GM12864 (cell line): Measurements from ENCODE around the gene RHBDD1.
A peak's percentile ranks its signal among the peaks of the same experiment; 100 is the strongest.

Experiments
- DNase-seq: peaks from one replicate; pipeline ENCODE4 v3.0.0-alpha.2; 2011; ENCODE audit warnings: low read depth
- H3K4me3 ChIP-seq: 2 replicates; pipeline ENCODE4 v1.5.1; 2011; ENCODE audit warnings: mild to moderate bottlenecking, low read depth, low read length, control low read depth
- CTCF ChIP-seq: IDR thresholded peaks from 2 replicates; pipeline ENCODE4 v1.5.1; 2011; ENCODE audit warnings: low read depth, mild to moderate bottlenecking, moderate library complexity, low read length, control low read depth, inconsistent platforms; ENCODE audit errors: missing control alignments

RHBDD1 gene

GRCh38 chr2:226799976-226800940, 35.6 kb upstream of the RHBDD1 start:
- no peak for DNase-seq
- TF ChIP-seq CTCF, result no peak

GRCh38 chr2:226800941-226801784, 34.7 kb upstream of the RHBDD1 start:
- no peak for DNase-seq
- no peak for TF ChIP-seq CTCF
- H3K4me3 ChIP-seq, result peak overlapping the region; percentile 80

More at GRCh38 chr2:226799976-226800940, 35.6 kb upstream of the RHBDD1 start:
- peak overlapping the region; percentile 80 for H3K4me3 ChIP-seq

- no peak for DNase-seq
- peak; percentile 62 for TF ChIP-seq CTCF
- H3K4me3 ChIP-seq, result no peak overlapping the region
Measured at GRCh38 chr2:226802573-226802972, 33.3 kb upstream of the RHBDD1 start.

GRCh38 chr2:226803410-226803809, 32.4 kb upstream of the RHBDD1 start:
- no peak for TF ChIP-seq CTCF
- H3K4me3 ChIP-seq, result no peak overlapping the region
- no peak for DNase-seq

- TF ChIP-seq CTCF, result peak; percentile 68
- no peak for DNase-seq
- no peak overlapping the region for H3K4me3 ChIP-seq
Measured at GRCh38 chr2:226813148-226813701, 22.6 kb upstream of the RHBDD1 start.

- TF ChIP-seq CTCF, result no peak
- H3K4me3 ChIP-seq, result no peak overlapping the region
- no peak for DNase-seq
Measured at GRCh38 chr2:226818930-226819329, 16.9 kb upstream of the RHBDD1 start.
